Measurements from ENCODE around the gene ABHD17C. TPM values are rescaled to one million over a fixed set of nuclear protein-coding genes. Genes with fewer than 3 reads are reported as not detected.

ABHD17C gene
- total RNA-seq, 1 donor from 2014 or later, result 6.5 TPM

GRCh38 chr15:80742081-80742480, 47.0 kb downstream of the ABHD17C start:
- Histone ChIP-seq H3K36me3 (ENCODE audit: control insufficient read depth, insufficient read depth, low read length) (no peaks in the 10 kb centered on the region), H3K27me3 (ENCODE audit: control insufficient read depth, insufficient read depth, low read length) (no peaks in the 10 kb centered on the region), H3K4me3 (ENCODE audit: low read depth, low read length) (no peak overlapping the region)
- TF ChIP-seq CTCF (IDR thresholded peaks at IDR 0.05; ENCODE audit: insufficient read depth, low read length, poor library complexity, severe bottlenecking), result no peak
- no peak for DNase-seq (ENCODE audit: low read depth)

- Histone ChIP-seq H3K27me3 (ENCODE audit: control insufficient read depth, insufficient read depth, low read length) (no peaks in the 10 kb centered on the region), H3K36me3 (ENCODE audit: control insufficient read depth, insufficient read depth, low read length) (no peaks in the 10 kb centered on the region), H3K4me3 (ENCODE audit: low read depth, low read length) (no peak overlapping the region)
- TF ChIP-seq CTCF (IDR thresholded peaks at IDR 0.05; ENCODE audit: insufficient read depth, low read length, poor library complexity, severe bottlenecking), result no peak
- DNase-seq (ENCODE audit: low read depth), result no peak
Measured at GRCh38 chr15:80743189-80743833, 48.2 kb downstream of the ABHD17C start.

- Histone ChIP-seq H3K36me3 (ENCODE audit: control insufficient read depth, insufficient read depth, low read length) (no peaks in the 10 kb centered on the region), H3K4me3 (ENCODE audit: low read depth, low read length) (no peak overlapping the region), H3K27me3 (ENCODE audit: control insufficient read depth, insufficient read depth, low read length) (no peaks in the 10 kb centered on the region)
- no peak for TF ChIP-seq CTCF (IDR thresholded peaks at IDR 0.05; ENCODE audit: insufficient read depth, low read length, poor library complexity, severe bottlenecking)
- DNase-seq (ENCODE audit: low read depth), result no peak
Measured at GRCh38 chr15:80744415-80744814, 49.3 kb downstream of the ABHD17C start.

GRCh38 chr15:80744826-80745225, 49.7 kb downstream of the ABHD17C start:
- DNase-seq (ENCODE audit: low read depth), result no peak
- H3K4me3 ChIP-seq (ENCODE audit: low read depth, low read length), result no peak overlapping the region
- no peak for TF ChIP-seq CTCF (IDR thresholded peaks at IDR 0.05; ENCODE audit: insufficient read depth, low read length, poor library complexity, severe bottlenecking)
- H3K27me3 ChIP-seq (ENCODE audit: control insufficient read depth, insufficient read depth, low read length), result no peaks in the 10 kb centered on the region
- H3K36me3 ChIP-seq (ENCODE audit: control insufficient read depth, insufficient read depth, low read length), result no peaks in the 10 kb centered on the region

GRCh38 chr15:80745888-80746287, 50.8 kb downstream of the ABHD17C start:
- Histone ChIP-seq H3K36me3 (ENCODE audit: control insufficient read depth, insufficient read depth, low read length) (no peaks in the 10 kb centered on the region), H3K27me3 (ENCODE audit: control insufficient read depth, insufficient read depth, low read length) (no peaks in the 10 kb centered on the region), H3K4me3 (ENCODE audit: low read depth, low read length) (no peak overlapping the region)
- no peak for DNase-seq (ENCODE audit: low read depth)
- TF ChIP-seq CTCF (IDR thresholded peaks at IDR 0.05; ENCODE audit: insufficient read depth, low read length, poor library complexity, severe bottlenecking), result no peak

All from kidney epithelial cell (primary cell).